Gastrocnemius medialis (tissue), 4 donors: ENCODE results near the gene ANTXR1.

Experiments
- POLR2A ChIP-seq, 2 donors: fragments of 450-650 bp; IDR thresholded peaks; one replicate each; pipeline ENCODE4 v1.6.1; 2017; ENCODE audit warnings: antibody characterized with exemption in 2 of 2, mild to moderate bottlenecking in 2 of 2, moderate library complexity in 2 of 2
- TF ChIP-seq, protein P1 (sequence below), 5 experiments: fragments of 450-650 bp in 3 of 5; fragments of 200-600 bp in 2 of 5; sonication (generic) in 2 of 5; IDR thresholded peaks in 4 of 5; conservative IDR thresholded peaks in 1 of 5; 1 replicate in 4 of 5; 2 replicates in 1 of 5; pipeline ENCODE4 v1.5.1; 2016 to 2019; ENCODE audit warnings: antibody characterized with exemption in 5 of 5, mild to moderate bottlenecking in 3 of 5, moderate library complexity in 3 of 5

DNA sequence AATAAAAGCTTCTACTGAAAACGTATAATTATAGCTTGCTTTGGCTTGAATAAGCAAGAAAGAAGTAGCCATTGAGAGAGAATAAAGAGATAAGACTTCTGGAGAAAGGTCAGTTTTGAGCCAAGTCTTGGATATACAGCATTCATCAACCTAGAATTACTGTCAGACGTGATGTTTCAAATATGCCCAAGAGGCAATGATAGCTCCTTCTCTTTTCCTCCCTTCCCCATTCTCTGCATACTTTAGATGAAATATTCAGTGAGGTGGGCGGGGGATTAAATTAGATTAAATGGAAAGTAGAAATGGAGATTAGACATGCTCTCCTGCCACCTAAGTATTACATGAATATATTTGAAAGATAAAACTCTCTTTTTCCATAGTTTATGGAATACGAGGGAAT is 8.7 kb downstream of the ANTXR1 start:
- TF ChIP-seq POLR2A (IDR thresholded peaks at IDR 0.05) = no peak
- TF ChIP-seq, protein P1, sequence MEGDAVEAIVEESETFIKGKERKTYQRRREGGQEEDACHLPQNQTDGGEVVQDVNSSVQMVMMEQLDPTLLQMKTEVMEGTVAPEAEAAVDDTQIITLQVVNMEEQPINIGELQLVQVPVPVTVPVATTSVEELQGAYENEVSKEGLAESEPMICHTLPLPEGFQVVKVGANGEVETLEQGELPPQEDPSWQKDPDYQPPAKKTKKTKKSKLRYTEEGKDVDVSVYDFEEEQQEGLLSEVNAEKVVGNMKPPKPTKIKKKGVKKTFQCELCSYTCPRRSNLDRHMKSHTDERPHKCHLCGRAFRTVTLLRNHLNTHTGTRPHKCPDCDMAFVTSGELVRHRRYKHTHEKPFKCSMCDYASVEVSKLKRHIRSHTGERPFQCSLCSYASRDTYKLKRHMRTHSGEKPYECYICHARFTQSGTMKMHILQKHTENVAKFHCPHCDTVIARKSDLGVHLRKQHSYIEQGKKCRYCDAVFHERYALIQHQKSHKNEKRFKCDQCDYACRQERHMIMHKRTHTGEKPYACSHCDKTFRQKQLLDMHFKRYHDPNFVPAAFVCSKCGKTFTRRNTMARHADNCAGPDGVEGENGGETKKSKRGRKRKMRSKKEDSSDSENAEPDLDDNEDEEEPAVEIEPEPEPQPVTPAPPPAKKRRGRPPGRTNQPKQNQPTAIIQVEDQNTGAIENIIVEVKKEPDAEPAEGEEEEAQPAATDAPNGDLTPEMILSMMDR (IDR thresholded peaks at IDR 0.05 in 4 of 5, conservative IDR thresholded peaks at IDR 0.05 in 1 of 5) = no peak
